ENCODE data around the gene EXD3. TPM values are rescaled to one million over a fixed set of nuclear protein-coding genes. Genes with fewer than 3 reads are reported as not detected.
"Not testable (repeated sequence)": the region's sequence is repeated elsewhere in the genome, so short reads cannot be mapped to it uniquely, and the experiment has no call there.

EXD3 gene
- total RNA-seq (10 to 100 TPM; 18.5 to 43.8 (median 38.0) TPM), total RNA-seq (2.3 to 42.7 (median 19.4) reads per million in 29 experiments)
- total RNA-seq (2013) = 9.2 TPM

- H3K27ac ChIP-seq (ENCODE audit: low read length) = no peak within 1 kb of the TSS
- H3K36me3 ChIP-seq (ENCODE audit: control insufficient read depth in 2 of 2, extremely low read depth in 1 of 2, insufficient read depth in 1 of 2, low read length in 1 of 2) = no peaks in the 10 kb centered on the region
- under 1% methylated on average over 111 of the region's 113 CpGs for WGBS (ENCODE audit: insufficient coverage)
- no peaks in the 10 kb centered on the region for H3K9me3 ChIP-seq
- H3K27me3 ChIP-seq (replicated peaks in 1 of 2; ENCODE audit: control insufficient read depth in 2 of 2, extremely low read depth in 1 of 2, insufficient read depth in 2 of 2, low read length in 1 of 2) = no peaks in the 10 kb centered on the region
- no peaks in the 10 kb centered on the region for H3K27me3 Mint-ChIP-seq
- peak within 1 kb of the TSS; percentile 75 to 80 (median 80) for H3K4me3 Mint-ChIP-seq
- ATAC-seq (replicated peaks in 1 of 4) (peak; percentile 89 to 92 (median 91)), DNase-seq (peak; percentile 78 to 97 (median 89))
- POLR2A ChIA-PET = interaction anchor here in 1 of 2 donors (0.5 kb wide), 1 partner anchor 102 kb away, joined by 3 read pairs; no protein-coding TSS in a partner anchor
- H3K4me3 ChIP-seq (ENCODE audit: control insufficient read depth in 1 of 2, extremely low read depth in 1 of 2, low read length in 1 of 2) = peak within 1 kb of the TSS; percentile 56 to 58
- H3K36me3 Mint-ChIP-seq = no peaks in the 10 kb centered on the region
- H3K4me1 Mint-ChIP-seq = peaks cover 5 to 20% (median 14%) of the 10 kb centered on the region in 3 donors
- no peaks in the 10 kb centered on the region for H3K9me3 Mint-ChIP-seq
- H3K4me1 ChIP-seq (ENCODE audit: control insufficient read depth in 1 of 2, extremely low read depth in 1 of 2, insufficient read depth in 2 of 2, low read length in 2 of 2) = peaks cover 3 to 24% of the 10 kb centered on the region in 2 experiments
- H3K27ac Mint-ChIP-seq = peak within 1 kb of the TSS; percentile 72 to 80
- CTCF ChIA-PET = interaction anchor here in 1 of 2 donors (0.6 to 1.3 kb wide), 14 partner anchors 20 to 794 kb away, joined by 3 to 5 read pairs (median 4); partner anchors contain the start of genes MRPL41 and TPRN
Measured at GRCh38 chr9:137422604-137423513, at the start of gene EXD3, which contains the start of gene NOXA1. Gene EXD3 (minus strand): TSS chr9:137423162. CDS start chr9:137395357, 27,805 bp downstream. Gene NOXA1 (plus strand): TSS chr9:137423393. CDS start chr9:137423530, 137 bp downstream.

- Histone ChIP-seq H3K27me3 (replicated peaks in 1 of 2; ENCODE audit: control insufficient read depth in 2 of 2, extremely low read depth in 1 of 2, insufficient read depth in 2 of 2, low read length in 1 of 2) (peaks cover 0 to 4% of the 10 kb centered on the region in 2 experiments), H3K4me3 (ENCODE audit: control insufficient read depth in 1 of 2, extremely low read depth in 1 of 2, low read length in 1 of 2) (no peak overlapping the region), H3K27ac (ENCODE audit: low read length) (no peak overlapping the region), H3K9me3 (peaks cover 2% of the 10 kb centered on the region), H3K4me1 (ENCODE audit: control insufficient read depth in 1 of 2, extremely low read depth in 1 of 2, insufficient read depth in 2 of 2, low read length in 2 of 2) (peaks cover 0 to 3% of the 10 kb centered on the region in 2 experiments), H3K36me3 (ENCODE audit: control insufficient read depth in 2 of 2, extremely low read depth in 1 of 2, insufficient read depth in 1 of 2, low read length in 1 of 2) (no peaks in the 10 kb centered on the region)
- peaks cover 1 to 19% (median 6%) of the 10 kb centered on the region in 3 donors for H3K9me3 Mint-ChIP-seq
- no peaks in the 10 kb centered on the region for H3K27me3 Mint-ChIP-seq
- POLR2A ChIA-PET = no interaction called here
- CTCF ChIA-PET = no interaction called here
- no peak overlapping the region for H3K4me3 Mint-ChIP-seq
- WGBS (ENCODE audit: insufficient coverage) = no CpG with 5 or more reads among the region's 7 CpGs
- H3K36me3 Mint-ChIP-seq = peaks cover 12% of the 10 kb centered on the region
- ATAC-seq (replicated peaks in 1 of 4) = peak in 1 of 4 experiments; percentile 61
- no peak for DNase-seq
- peaks cover 5 to 12% (median 11%) of the 10 kb centered on the region in 3 donors for H3K4me1 Mint-ChIP-seq
- no peak overlapping the region for H3K27ac Mint-ChIP-seq
Measured at GRCh38 chr9:137470785-137471184, 47.8 kb upstream of the EXD3 start.

- ChIA-PET CTCF (no interaction called here), POLR2A (no interaction called here)
- no peaks in the 10 kb centered on the region for H3K27me3 Mint-ChIP-seq
- H3K36me3 Mint-ChIP-seq = peaks cover 2% of the 10 kb centered on the region
- H3K4me3 ChIP-seq (ENCODE audit: control insufficient read depth in 1 of 2, extremely low read depth in 1 of 2, low read length in 1 of 2) = no peak overlapping the region
- no peaks in the 10 kb centered on the region for H3K36me3 ChIP-seq (ENCODE audit: control insufficient read depth in 2 of 2, extremely low read depth in 1 of 2, insufficient read depth in 1 of 2, low read length in 1 of 2)
- H3K4me1 Mint-ChIP-seq = peaks cover 7 to 17% (median 13%) of the 10 kb centered on the region in 3 donors
- H3K27me3 ChIP-seq (replicated peaks in 1 of 2; ENCODE audit: control insufficient read depth in 2 of 2, extremely low read depth in 1 of 2, insufficient read depth in 2 of 2, low read length in 1 of 2) = peaks cover 0 to 9% of the 10 kb centered on the region in 2 experiments
- WGBS (ENCODE audit: insufficient coverage) = 100% methylated on average over 2 of the region's 7 CpGs
- H3K9me3 Mint-ChIP-seq = peaks cover 0 to 2% (median 0%) of the 10 kb centered on the region in 3 donors
- H3K27ac ChIP-seq (ENCODE audit: low read length) = no peak overlapping the region
- peaks cover 0 to 8% of the 10 kb centered on the region in 2 experiments for H3K4me1 ChIP-seq (ENCODE audit: control insufficient read depth in 1 of 2, extremely low read depth in 1 of 2, insufficient read depth in 2 of 2, low read length in 2 of 2)
- no peak overlapping the region for H3K27ac Mint-ChIP-seq
- DNase-seq = no peak
- no peak overlapping the region for H3K4me3 Mint-ChIP-seq
- no peaks in the 10 kb centered on the region for H3K9me3 ChIP-seq
- no peak for ATAC-seq (replicated peaks in 1 of 4)
Measured at GRCh38 chr9:137467896-137468295, 44.9 kb upstream of the EXD3 start.

- H3K27me3 ChIP-seq (replicated peaks in 1 of 2; ENCODE audit: control insufficient read depth in 2 of 2, extremely low read depth in 1 of 2, insufficient read depth in 2 of 2, low read length in 1 of 2) = peaks cover 0 to 9% of the 10 kb centered on the region in 2 experiments
- H3K27me3 Mint-ChIP-seq = no peaks in the 10 kb centered on the region
- H3K9me3 ChIP-seq = no peaks in the 10 kb centered on the region
- H3K36me3 Mint-ChIP-seq = no peaks in the 10 kb centered on the region
- DNase-seq = no peak
- no peaks in the 10 kb centered on the region for H3K36me3 ChIP-seq (ENCODE audit: control insufficient read depth in 2 of 2, extremely low read depth in 1 of 2, insufficient read depth in 1 of 2, low read length in 1 of 2)
- no peaks in the 10 kb centered on the region for H3K9me3 Mint-ChIP-seq
- whole genome bisulfite sequencing (ENCODE audit: insufficient coverage) = 93% methylated on average over 15 of the region's 16 CpGs
- H3K27ac Mint-ChIP-seq = no peak overlapping the region
- POLR2A ChIA-PET = interaction anchor here in 1 of 2 donors (0.6 kb wide), 1 partner anchor 68 kb away, joined by 4 read pairs; no protein-coding TSS in a partner anchor
- peaks cover 12 to 18% (median 15%) of the 10 kb centered on the region in 3 donors for H3K4me1 Mint-ChIP-seq
- H3K27ac ChIP-seq (ENCODE audit: low read length) = no peak overlapping the region
- no peak for ATAC-seq (replicated peaks in 1 of 4)
- H3K4me3 Mint-ChIP-seq = no peak overlapping the region
- H3K4me1 ChIP-seq (ENCODE audit: control insufficient read depth in 1 of 2, extremely low read depth in 1 of 2, insufficient read depth in 2 of 2, low read length in 2 of 2) = peaks cover 5 to 16% of the 10 kb centered on the region in 2 experiments
- H3K4me3 ChIP-seq (ENCODE audit: control insufficient read depth in 1 of 2, extremely low read depth in 1 of 2, low read length in 1 of 2) = no peak overlapping the region
- CTCF ChIA-PET = no interaction called here
Measured at GRCh38 chr9:137467161-137467581, 44.2 kb upstream of the EXD3 start.

- POLR2A ChIA-PET; H3K9me3 Mint-ChIP-seq; H3K36me3 ChIP-seq (ENCODE audit: control insufficient read depth in 2 of 2, extremely low read depth in 1 of 2, insufficient read depth in 1 of 2, low read length in 1 of 2); H3K4me3 ChIP-seq (ENCODE audit: control insufficient read depth in 1 of 2, extremely low read depth in 1 of 2, low read length in 1 of 2); H3K27ac Mint-ChIP-seq; H3K27me3 Mint-ChIP-seq; ATAC-seq (replicated peaks in 1 of 4); DNase-seq; H3K27ac ChIP-seq (ENCODE audit: low read length); H3K9me3 ChIP-seq; H3K27me3 ChIP-seq (replicated peaks in 1 of 2; ENCODE audit: control insufficient read depth in 2 of 2, extremely low read depth in 1 of 2, insufficient read depth in 2 of 2, low read length in 1 of 2); CTCF ChIA-PET; H3K36me3 Mint-ChIP-seq; H3K4me3 Mint-ChIP-seq: not testable (repeated sequence)
- H3K4me1 Mint-ChIP-seq = peaks cover 14 to 20% (median 18%) of the 10 kb centered on the region in 3 donors
- WGBS (ENCODE audit: insufficient coverage) = 91% methylated on average over 33 of the region's 35 CpGs
- peaks cover 6 to 22% of the 10 kb centered on the region in 2 experiments for H3K4me1 ChIP-seq (ENCODE audit: control insufficient read depth in 1 of 2, extremely low read depth in 1 of 2, insufficient read depth in 2 of 2, low read length in 2 of 2)
Measured at GRCh38 chr9:137466389-137467085, 43.6 kb upstream of the EXD3 start.
